Activated naive CD4-positive, alpha-beta T cell treated with anti-CD3 and anti-CD28 coated beads, Interleukin-2, amount 10 ng/mL, durations not matched to agents 7 days and 5 days (primary cell): Measurements from ENCODE around the gene C16orf82.
"Not testable (repeated sequence)": the region's sequence is repeated elsewhere in the genome, so short reads cannot be mapped to it uniquely, and the experiment has no call there.

Experiments
- CTCF ChIA-PET: fragments of 350-600 bp; sonication (Branson Sonifier 250); formaldehyde crosslinking; loops from one replicate; lab custom pipeline; 2021; ENCODE audit warnings: antibody characterized with exemption; lab: Charles Lee
- DNase-seq: peaks from one replicate; pipeline ENCODE4 v3.0.0-alpha.2; 2020
- H3K27ac Mint-ChIP-seq: one replicate; pipeline ENCODE4 v1.8.0; 2021; ENCODE audit warnings: mild to moderate bottlenecking, moderate library complexity, mixed read lengths
- H3K27me3 Mint-ChIP-seq: one replicate; pipeline ENCODE4 v1.8.0; 2021; ENCODE audit warnings: mild to moderate bottlenecking, mixed read lengths
- H3K36me3 Mint-ChIP-seq: one replicate; pipeline ENCODE4 v1.8.0; 2021; ENCODE audit warnings: mixed read lengths
- H3K4me1 Mint-ChIP-seq: one replicate; pipeline ENCODE4 v1.8.0; 2021; ENCODE audit warnings: mixed read lengths
- H3K4me3 Mint-ChIP-seq: one replicate; pipeline ENCODE4 v1.8.0; 2021; ENCODE audit warnings: mild to moderate bottlenecking, moderate library complexity, mixed read lengths
- H3K9me3 Mint-ChIP-seq: one replicate; pipeline ENCODE4 v1.8.0; 2021; ENCODE audit warnings: mixed read lengths

The C16orf82 gene

DNA sequence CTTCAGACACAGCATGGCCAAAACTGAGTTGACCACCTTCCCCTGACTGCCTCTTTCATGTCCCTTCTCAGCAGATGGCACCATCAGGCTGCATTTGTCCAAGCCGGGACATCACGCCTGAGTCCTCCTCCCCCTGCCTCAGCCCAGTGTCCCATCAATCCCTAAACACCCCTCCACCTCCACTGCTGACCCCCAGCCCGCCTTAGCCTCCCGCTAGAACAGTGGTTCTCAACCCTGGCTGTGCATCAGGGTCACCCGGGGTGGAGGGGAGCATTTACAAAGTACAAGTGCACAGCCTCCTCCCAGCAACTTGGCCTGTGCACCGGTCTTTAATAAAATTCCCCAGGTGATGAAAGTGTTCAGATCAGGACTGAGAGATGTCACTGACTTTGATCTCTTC lies 4.0 kb downstream of the C16orf82 start:
- no peaks in the 10 kb centered on the region for H3K36me3 Mint-ChIP-seq
- H3K27me3 Mint-ChIP-seq = peaks cover 23% of the 10 kb centered on the region

DNA sequence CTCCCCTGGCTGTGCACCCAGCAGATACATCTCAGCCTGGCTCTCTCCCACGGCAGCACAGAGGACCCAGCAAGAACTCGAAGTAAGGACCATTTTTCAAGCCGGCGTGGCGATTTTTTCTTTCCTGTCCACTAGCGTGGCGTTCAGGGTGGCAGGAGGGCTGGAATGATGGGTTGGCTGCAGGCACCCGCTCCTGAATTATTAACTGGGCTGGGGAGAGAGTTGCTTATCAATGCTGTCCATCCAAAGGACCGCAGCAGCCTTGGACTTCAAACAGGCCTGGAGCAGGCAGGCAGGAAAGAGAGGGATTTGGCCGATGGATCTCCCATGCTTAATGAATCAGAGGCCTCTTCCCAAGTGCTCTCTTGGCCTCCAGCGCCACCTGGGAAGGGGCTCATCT lies 7.0 kb downstream of the C16orf82 start:
- H3K9me3 Mint-ChIP-seq = no peaks in the 10 kb centered on the region

More for the DNA sequence above, 4.0 kb downstream of the C16orf82 start:
- no peak overlapping the region for H3K27ac Mint-ChIP-seq
- no peaks in the 10 kb centered on the region for H3K4me1 Mint-ChIP-seq
- CTCF ChIA-PET = no interaction called here
- no peak for DNase-seq
- H3K9me3 Mint-ChIP-seq = no peaks in the 10 kb centered on the region
- H3K4me3 Mint-ChIP-seq = no peak overlapping the region

GRCh38 chr16:27080895-27081294 lies 14.2 kb downstream of the C16orf82 start:
- H3K27ac Mint-ChIP-seq = no peak overlapping the region
- H3K9me3 Mint-ChIP-seq = no peaks in the 10 kb centered on the region
- H3K4me3 Mint-ChIP-seq = no peak overlapping the region
- CTCF ChIA-PET = no interaction called here
- no peak for DNase-seq
- H3K36me3 Mint-ChIP-seq = no peaks in the 10 kb centered on the region
- peaks cover 33% of the 10 kb centered on the region for H3K27me3 Mint-ChIP-seq
- no peaks in the 10 kb centered on the region for H3K4me1 Mint-ChIP-seq

More for the DNA sequence above, 7.0 kb downstream of the C16orf82 start:
- Mint-ChIP-seq H3K4me3 (no peak overlapping the region), H3K27ac (no peak overlapping the region), H3K27me3 (peaks cover 21% of the 10 kb centered on the region), H3K4me1 (no peaks in the 10 kb centered on the region), H3K36me3 (no peaks in the 10 kb centered on the region)
- DNase-seq = no peak
- CTCF ChIA-PET = no interaction called here

GRCh38 chr16:27083861-27084261 lies 17.1 kb downstream of the C16orf82 start:
- Mint-ChIP-seq H3K4me1 (no peaks in the 10 kb centered on the region), H3K9me3 (no peaks in the 10 kb centered on the region), H3K4me3 (no peak overlapping the region), H3K27me3 (peaks cover 20% of the 10 kb centered on the region), H3K36me3 (no peaks in the 10 kb centered on the region), H3K27ac (no peak overlapping the region)
- no peak for DNase-seq
- CTCF ChIA-PET = no interaction called here

DNA sequence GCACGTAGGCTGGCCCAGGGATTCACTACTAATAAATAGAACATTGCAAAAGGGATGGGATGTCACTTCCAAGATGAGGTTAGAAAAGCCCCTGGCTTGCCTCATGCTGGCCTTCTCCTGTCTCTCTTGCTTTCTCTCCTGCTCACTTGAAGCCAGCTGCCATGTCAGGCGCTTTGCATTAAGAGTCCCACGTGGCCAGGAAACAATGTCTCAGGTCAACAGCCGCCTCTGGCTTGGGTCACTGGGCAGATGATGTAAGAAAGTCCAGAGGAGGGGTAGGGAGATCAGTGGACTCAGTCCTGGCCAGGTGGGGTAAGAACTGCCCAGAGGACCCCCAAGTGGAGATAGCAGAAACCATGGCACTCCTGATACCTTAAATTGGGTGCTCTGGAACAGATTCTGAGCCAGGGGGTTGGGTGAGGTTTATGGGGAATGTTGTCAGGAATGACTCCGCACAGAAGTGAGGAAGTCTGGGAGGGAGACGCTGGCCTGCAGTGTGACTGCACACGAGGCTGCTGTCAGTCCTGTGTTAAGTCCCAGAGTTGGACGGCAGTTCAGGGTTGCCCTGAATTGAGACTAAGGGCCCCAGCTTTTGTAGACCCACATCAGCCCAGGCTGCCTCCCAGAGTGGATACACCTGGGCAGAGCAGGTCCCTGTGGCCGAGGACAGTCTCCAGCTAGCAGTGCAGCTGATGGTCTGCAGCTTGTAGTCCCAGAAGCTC lies 17.7 kb downstream of the C16orf82 start:
- Mint-ChIP-seq H3K27me3 (peaks cover 14% of the 10 kb centered on the region), H3K4me1 (no peaks in the 10 kb centered on the region), H3K27ac (no peak overlapping the region), H3K36me3 (no peaks in the 10 kb centered on the region), H3K4me3 (no peak overlapping the region), H3K9me3 (no peaks in the 10 kb centered on the region)
- no peak for DNase-seq
- CTCF ChIA-PET = no interaction called here

- peaks cover 12% of the 10 kb centered on the region for H3K27me3 Mint-ChIP-seq
- no peaks in the 10 kb centered on the region for H3K9me3 Mint-ChIP-seq
- no peaks in the 10 kb centered on the region for H3K36me3 Mint-ChIP-seq
- CTCF ChIA-PET = no interaction called here
- no peak overlapping the region for H3K27ac Mint-ChIP-seq
- H3K4me3 Mint-ChIP-seq = no peak overlapping the region
- no peaks in the 10 kb centered on the region for H3K4me1 Mint-ChIP-seq
- no peak for DNase-seq
These were observed 18.5 kb downstream of the C16orf82 start for GRCh38 chr16:27085182-27085581.

- H3K9me3 Mint-ChIP-seq, H3K4me1 Mint-ChIP-seq, H3K36me3 Mint-ChIP-seq, H3K27ac Mint-ChIP-seq, H3K4me3 Mint-ChIP-seq, CTCF ChIA-PET, DNase-seq: not testable (repeated sequence)
- peaks cover 12% of the 10 kb centered on the region for H3K27me3 Mint-ChIP-seq
These were observed 19.3 kb downstream of the C16orf82 start for GRCh38 chr16:27086031-27086430.

GRCh38 chr16:27088216-27088615 lies 21.5 kb downstream of the C16orf82 start:
- Mint-ChIP-seq H3K27ac (no peak overlapping the region), H3K4me1 (no peaks in the 10 kb centered on the region), H3K9me3 (no peaks in the 10 kb centered on the region), H3K27me3 (peaks cover 19% of the 10 kb centered on the region), H3K36me3 (no peaks in the 10 kb centered on the region), H3K4me3 (no peak overlapping the region)
- CTCF ChIA-PET = no interaction called here
- DNase-seq = no peak

DNA sequence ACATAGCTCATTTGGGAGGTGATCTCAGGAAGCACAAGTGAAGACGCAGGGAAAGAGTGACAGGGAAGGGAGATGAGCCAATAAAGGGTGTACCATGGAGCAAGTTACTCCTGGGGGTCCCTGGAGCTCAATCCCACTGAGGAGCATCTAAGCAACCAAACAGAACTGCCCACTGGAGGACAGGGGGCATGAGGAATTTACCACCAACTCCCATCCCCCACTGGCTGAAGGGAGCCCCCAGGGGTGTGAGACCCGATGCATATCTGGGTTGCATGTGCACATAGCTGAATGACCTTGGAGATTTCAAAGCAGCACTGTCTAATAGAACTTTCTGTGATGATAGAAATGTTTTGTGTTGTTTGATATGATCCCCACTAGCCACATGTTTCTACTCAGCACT lies 29.6 kb downstream of the C16orf82 start:
- CTCF ChIA-PET = no interaction called here
- H3K27me3 Mint-ChIP-seq = peaks cover 33% of the 10 kb centered on the region
- no peak overlapping the region for H3K27ac Mint-ChIP-seq

GRCh38 chr16:27097800-27098230 lies 31.1 kb downstream of the C16orf82 start:
- Mint-ChIP-seq H3K36me3 (no peaks in the 10 kb centered on the region), H3K4me3 (no peak overlapping the region), H3K27me3 (peaks cover 26% of the 10 kb centered on the region), H3K27ac (no peak overlapping the region), H3K9me3 (no peaks in the 10 kb centered on the region), H3K4me1 (no peaks in the 10 kb centered on the region)
- no peak for DNase-seq
- CTCF ChIA-PET = interaction anchor here (1.3 kb wide), 1 partner anchor 12 kb away, joined by 4 read pairs; no protein-coding TSS in a partner anchor

More for the DNA sequence above, 29.6 kb downstream of the C16orf82 start:
- H3K36me3 Mint-ChIP-seq = no peaks in the 10 kb centered on the region
- H3K4me3 Mint-ChIP-seq = no peak overlapping the region
- H3K4me1 Mint-ChIP-seq = no peaks in the 10 kb centered on the region
- no peaks in the 10 kb centered on the region for H3K9me3 Mint-ChIP-seq
- no peak for DNase-seq

GRCh38 chr16:27098366-27099049 lies 31.8 kb downstream of the C16orf82 start:
- H3K4me3 Mint-ChIP-seq = no peak overlapping the region
- DNase-seq = no peak
- no peaks in the 10 kb centered on the region for H3K9me3 Mint-ChIP-seq
- H3K27me3 Mint-ChIP-seq = peaks cover 26% of the 10 kb centered on the region
- H3K36me3 Mint-ChIP-seq = no peaks in the 10 kb centered on the region
- CTCF ChIA-PET = interaction anchor here (1.3 kb wide), 1 partner anchor 11 kb away, joined by 4 read pairs; no protein-coding TSS in a partner anchor
- no peaks in the 10 kb centered on the region for H3K4me1 Mint-ChIP-seq
- H3K27ac Mint-ChIP-seq = no peak overlapping the region

DNA sequence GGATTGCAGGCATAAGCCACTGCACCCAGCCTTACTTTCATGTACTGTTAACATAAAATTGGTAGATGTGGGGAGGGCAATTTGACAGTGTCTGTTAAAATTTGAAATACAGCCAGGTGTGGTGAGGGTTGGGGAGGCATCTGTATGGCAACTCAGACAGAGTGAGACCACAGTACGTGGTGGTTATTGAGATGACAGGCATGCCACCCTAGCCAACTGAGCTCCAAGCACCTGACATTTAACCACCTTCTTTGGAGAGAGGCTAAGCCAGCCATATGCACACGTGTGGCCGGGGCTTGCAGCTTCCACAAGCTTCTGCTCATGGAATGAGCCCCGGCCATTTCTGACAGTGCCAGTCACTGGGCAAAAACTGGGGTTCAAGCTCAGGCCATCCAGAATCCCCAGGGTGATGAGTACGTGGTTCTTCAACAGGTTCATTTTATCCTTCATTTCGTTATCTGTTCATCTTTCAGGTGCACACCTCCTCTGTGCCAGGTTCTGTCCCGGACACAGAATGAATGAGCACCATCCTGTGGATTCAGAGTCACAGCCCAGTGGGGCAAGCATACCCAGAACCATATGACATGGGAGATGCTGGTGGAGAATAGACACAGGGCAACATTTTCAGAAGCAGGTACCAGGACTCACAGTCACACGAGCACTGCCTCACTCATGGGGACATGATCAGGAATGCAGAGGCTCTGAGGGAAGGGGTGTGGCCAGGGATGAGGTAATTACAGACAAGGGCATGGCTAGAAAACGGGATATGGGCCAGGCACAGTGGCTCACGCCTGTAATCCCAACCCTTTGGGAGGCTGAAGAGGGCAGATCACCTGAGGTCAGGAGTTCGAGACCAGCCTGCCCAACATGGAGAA lies 36.2 kb downstream of the C16orf82 start:
- peaks cover 18% of the 10 kb centered on the region for H3K27me3 Mint-ChIP-seq
- H3K36me3 Mint-ChIP-seq = no peaks in the 10 kb centered on the region
- H3K4me3 Mint-ChIP-seq = no peak overlapping the region
- CTCF ChIA-PET = interaction anchor here (0.6 kb wide), 1 partner anchor 783 kb away, joined by 3 read pairs; no protein-coding TSS in a partner anchor
- no peak overlapping the region for H3K27ac Mint-ChIP-seq
- H3K4me1 Mint-ChIP-seq = no peaks in the 10 kb centered on the region
- no peaks in the 10 kb centered on the region for H3K9me3 Mint-ChIP-seq
- no peak for DNase-seq

- Mint-ChIP-seq H3K36me3 (no peaks in the 10 kb centered on the region), H3K27ac (no peak overlapping the region), H3K9me3 (no peaks in the 10 kb centered on the region), H3K4me3 (no peak overlapping the region), H3K4me1 (peaks cover 2% of the 10 kb centered on the region), H3K27me3 (peaks cover 23% of the 10 kb centered on the region)
- CTCF ChIA-PET = no interaction called here
- no peak for DNase-seq
These were observed 37.2 kb downstream of the C16orf82 start for GRCh38 chr16:27103954-27104353.

- DNase-seq = no peak
- no peaks in the 10 kb centered on the region for H3K9me3 Mint-ChIP-seq
- CTCF ChIA-PET = no interaction called here
- H3K27ac Mint-ChIP-seq = no peak overlapping the region
- H3K4me1 Mint-ChIP-seq = peaks cover 2% of the 10 kb centered on the region
- no peak overlapping the region for H3K4me3 Mint-ChIP-seq
- no peaks in the 10 kb centered on the region for H3K36me3 Mint-ChIP-seq
- peaks cover 36% of the 10 kb centered on the region for H3K27me3 Mint-ChIP-seq
These were observed 39.6 kb downstream of the C16orf82 start for GRCh38 chr16:27106305-27106704.
